Mesothelial cell of epicardium (in vitro differentiated cells): ENCODE data around the gene LCA5L. TPM values are rescaled to one million over a fixed set of nuclear protein-coding genes. Genes with fewer than 3 reads are reported as not detected.
A peak's percentile ranks its signal among the peaks of the same experiment; 100 is the strongest.

ENCODE experiments used
- DNase-seq, 2 experiments: peaks; one replicate each; pipeline ENCODE4 v3.0.0; 2021; ENCODE audit warnings: low spot score in 2 of 2; ENCODE audit not compliant: unreplicated experiment in 2 of 2
- H3K27ac Mint-ChIP-seq: 2 replicates; pipeline ENCODE4 v1.8.0; 2021; ENCODE audit warnings: mixed read lengths
- H3K27me3 Mint-ChIP-seq: 2 replicates; pipeline ENCODE4 v1.8.0; 2021; ENCODE audit warnings: low read depth, mixed read lengths
- H3K36me3 Mint-ChIP-seq: 2 replicates; pipeline ENCODE4 v1.8.0; 2021; ENCODE audit warnings: mixed read lengths
- H3K4me1 Mint-ChIP-seq: 2 replicates; pipeline ENCODE4 v1.8.0; 2021; ENCODE audit warnings: mixed read lengths
- H3K4me3 Mint-ChIP-seq: 2 replicates; pipeline ENCODE4 v1.8.0; 2021; ENCODE audit warnings: mild to moderate bottlenecking, moderate library complexity, mixed read lengths
- H3K9me3 Mint-ChIP-seq: 2 replicates; pipeline ENCODE4 v1.8.0; 2021; ENCODE audit warnings: mixed read lengths
- total RNA-seq: library from RNA; stranded (reverse); gene quantifications from 3 replicates; pipeline ENCODE4 v1.2.1, GENCODE V29; 2021
- TF ChIP-seq, protein P1 (sequence below): fragments of 200-600 bp; sonication (generic); IDR thresholded peaks from one replicate; pipeline ENCODE4 v1.5.0; 2021; ENCODE audit warnings: antibody characterized with exemption; ENCODE audit not compliant: unreplicated experiment

LCA5L gene
- total RNA-seq, 1 donor from 2014 or later: 1.6 TPM

DNA sequence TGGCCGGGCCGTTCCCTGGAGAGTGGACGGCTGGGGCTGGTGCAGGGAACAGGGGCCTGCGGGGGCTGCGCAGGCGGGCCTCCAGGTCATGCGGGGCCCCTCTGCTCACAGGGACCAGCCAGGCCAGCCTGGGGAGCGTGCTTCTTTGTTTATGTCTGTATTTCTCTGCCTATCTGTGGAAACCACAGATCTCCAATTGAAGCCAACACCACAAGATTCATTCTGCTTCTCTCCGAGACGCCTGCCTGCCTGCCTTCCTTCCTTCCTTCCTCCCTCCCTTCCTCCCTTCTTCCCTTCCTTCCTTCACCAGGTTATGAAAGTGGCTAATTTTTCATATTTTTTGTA lies 56.8 kb downstream of the LCA5L start:
- Mint-ChIP-seq H3K27me3 (no peaks in the 10 kb centered on the region), H3K4me3 (peak overlapping the region; percentile 76)

DNA sequence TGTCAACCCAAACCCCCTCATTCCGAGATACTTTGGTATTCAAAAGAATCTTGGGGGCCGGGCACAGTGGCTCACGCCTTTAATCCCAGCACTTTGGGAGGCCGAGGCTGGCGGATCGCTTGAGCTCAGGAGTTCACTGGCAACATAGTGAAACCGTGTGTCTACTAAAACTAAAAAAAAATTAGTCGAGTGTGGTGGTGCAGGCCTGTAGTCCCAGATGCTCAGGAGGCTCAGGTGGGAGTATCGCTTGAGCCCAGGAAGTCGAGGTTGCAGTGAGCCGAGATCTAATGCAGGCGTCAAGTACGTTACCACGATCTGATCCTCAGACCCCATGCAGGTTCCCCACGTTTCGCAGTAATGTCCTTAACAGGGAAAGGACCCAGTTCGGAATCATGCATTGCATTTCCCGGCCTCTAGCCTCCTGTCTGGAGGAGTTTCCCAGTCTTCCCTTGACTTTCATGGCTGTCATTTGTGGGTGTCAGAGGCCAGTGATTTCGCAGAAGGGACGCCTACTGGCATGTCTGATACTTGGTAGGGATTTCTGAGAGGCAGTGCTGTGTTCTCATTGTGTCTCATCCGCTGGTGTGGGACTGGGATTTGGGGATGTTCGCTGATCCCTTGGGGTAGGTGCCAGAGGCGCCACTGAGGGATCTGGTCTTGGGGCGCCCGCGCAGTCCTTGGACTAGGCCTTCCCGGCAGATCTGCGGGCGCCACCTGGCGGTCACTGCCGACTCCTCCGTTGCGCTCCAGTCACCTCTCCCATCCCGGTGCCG lies 57.4 kb downstream of the LCA5L start:
- TF ChIP-seq, protein P1, sequence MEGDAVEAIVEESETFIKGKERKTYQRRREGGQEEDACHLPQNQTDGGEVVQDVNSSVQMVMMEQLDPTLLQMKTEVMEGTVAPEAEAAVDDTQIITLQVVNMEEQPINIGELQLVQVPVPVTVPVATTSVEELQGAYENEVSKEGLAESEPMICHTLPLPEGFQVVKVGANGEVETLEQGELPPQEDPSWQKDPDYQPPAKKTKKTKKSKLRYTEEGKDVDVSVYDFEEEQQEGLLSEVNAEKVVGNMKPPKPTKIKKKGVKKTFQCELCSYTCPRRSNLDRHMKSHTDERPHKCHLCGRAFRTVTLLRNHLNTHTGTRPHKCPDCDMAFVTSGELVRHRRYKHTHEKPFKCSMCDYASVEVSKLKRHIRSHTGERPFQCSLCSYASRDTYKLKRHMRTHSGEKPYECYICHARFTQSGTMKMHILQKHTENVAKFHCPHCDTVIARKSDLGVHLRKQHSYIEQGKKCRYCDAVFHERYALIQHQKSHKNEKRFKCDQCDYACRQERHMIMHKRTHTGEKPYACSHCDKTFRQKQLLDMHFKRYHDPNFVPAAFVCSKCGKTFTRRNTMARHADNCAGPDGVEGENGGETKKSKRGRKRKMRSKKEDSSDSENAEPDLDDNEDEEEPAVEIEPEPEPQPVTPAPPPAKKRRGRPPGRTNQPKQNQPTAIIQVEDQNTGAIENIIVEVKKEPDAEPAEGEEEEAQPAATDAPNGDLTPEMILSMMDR: peak; percentile 93
- peaks cover 16% of the 10 kb centered on the region for H3K36me3 Mint-ChIP-seq
- peaks cover 19% of the 10 kb centered on the region for H3K4me1 Mint-ChIP-seq
- no peaks in the 10 kb centered on the region for H3K9me3 Mint-ChIP-seq
- H3K4me3 Mint-ChIP-seq: peak overlapping the region; percentile 76
- H3K27ac Mint-ChIP-seq: peak overlapping the region; percentile 94
- peak; percentile 85 to 96 for DNase-seq
- no peaks in the 10 kb centered on the region for H3K27me3 Mint-ChIP-seq

More for the DNA sequence above, 56.8 kb downstream of the LCA5L start:
- peaks cover 19% of the 10 kb centered on the region for H3K4me1 Mint-ChIP-seq
- H3K27ac Mint-ChIP-seq: no peak overlapping the region
- peaks cover 18% of the 10 kb centered on the region for H3K36me3 Mint-ChIP-seq
- DNase-seq: no peak
- TF ChIP-seq, protein P1: peak; percentile 63
- H3K9me3 Mint-ChIP-seq: no peaks in the 10 kb centered on the region

DNA sequence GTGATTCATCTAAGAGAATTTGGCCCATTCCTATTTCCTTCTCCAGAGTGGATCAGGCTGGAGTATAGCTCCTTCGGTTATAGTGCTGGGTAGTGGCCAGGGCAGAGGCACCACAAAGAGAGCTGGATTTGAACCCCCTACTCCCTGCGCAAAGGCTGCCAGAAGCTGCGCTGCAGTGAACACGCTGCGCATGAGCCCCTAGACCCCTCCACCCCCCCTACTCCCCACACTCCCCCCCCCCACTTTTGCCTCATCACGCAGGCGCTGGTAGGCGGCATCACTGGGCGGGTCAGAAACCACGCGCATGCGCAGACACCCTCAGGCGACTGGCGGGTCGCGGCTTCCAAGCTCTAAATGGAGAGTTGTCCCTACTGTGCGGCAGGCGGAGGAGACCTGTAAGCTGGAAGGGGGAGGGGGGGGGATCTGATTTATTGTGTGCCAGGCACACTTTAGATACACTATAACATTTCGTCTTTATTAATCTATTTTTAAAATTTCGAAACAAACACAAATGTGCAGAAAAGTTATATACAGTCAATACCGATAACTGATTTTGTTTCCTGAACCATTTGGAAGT lies 58.0 kb downstream of the LCA5L start:
- peak overlapping the region; percentile 76 for H3K4me3 Mint-ChIP-seq
- no peaks in the 10 kb centered on the region for H3K27me3 Mint-ChIP-seq
- TF ChIP-seq, protein P1: no peak
- peaks cover 10% of the 10 kb centered on the region for H3K36me3 Mint-ChIP-seq
- peak overlapping the region; percentile 94 for H3K27ac Mint-ChIP-seq
- DNase-seq: peak; percentile 93 to 97
- peaks cover 19% of the 10 kb centered on the region for H3K4me1 Mint-ChIP-seq
- H3K9me3 Mint-ChIP-seq: no peaks in the 10 kb centered on the region

DNA sequence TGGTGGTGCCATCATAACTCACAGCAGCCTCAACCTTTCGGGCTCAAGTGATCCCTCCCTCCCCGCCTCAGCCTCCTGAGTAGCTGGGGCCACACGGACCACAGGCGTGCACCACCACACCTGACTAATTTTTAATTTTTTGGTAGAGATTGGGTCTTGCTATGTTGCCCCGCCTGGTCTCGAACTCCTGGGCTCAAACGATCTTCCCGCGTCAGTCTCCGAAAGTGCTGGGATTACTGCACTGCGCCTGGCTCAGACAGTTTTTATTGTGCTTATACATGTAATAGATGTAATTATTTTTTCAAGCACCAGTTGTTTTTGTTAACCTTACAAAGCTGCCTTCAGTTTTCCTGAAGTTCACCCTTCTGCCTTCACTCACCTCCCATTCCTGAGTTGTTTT lies 58.7 kb downstream of the LCA5L start:
- Mint-ChIP-seq H3K27me3 (no peaks in the 10 kb centered on the region), H3K27ac (no peak overlapping the region), H3K36me3 (peaks cover 11% of the 10 kb centered on the region), H3K4me1 (peaks cover 22% of the 10 kb centered on the region), H3K4me3 (peak overlapping the region; percentile 76), H3K9me3 (no peaks in the 10 kb centered on the region)
- no peak for DNase-seq
- TF ChIP-seq, protein P1: no peak

DNA sequence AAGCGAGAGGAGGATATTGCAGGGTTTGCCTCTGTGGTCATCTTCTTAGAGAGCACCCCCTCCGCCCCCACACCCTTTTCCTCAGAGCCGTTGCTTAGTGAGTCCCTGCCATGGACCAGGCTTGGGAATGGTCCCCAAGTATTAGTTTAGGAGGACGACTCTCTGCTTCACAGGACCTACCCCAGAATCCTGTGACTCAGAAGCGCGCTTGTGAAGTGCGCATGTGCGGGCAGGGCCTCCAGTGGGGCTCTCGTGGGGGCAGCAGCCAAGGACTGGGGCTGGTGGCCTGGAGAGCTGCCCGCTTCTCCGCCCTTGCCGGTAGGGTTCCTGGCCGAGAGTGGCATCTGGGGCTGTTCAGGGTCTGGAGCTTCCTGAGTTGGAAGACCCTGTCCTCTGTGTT lies 59.4 kb downstream of the LCA5L start:
- H3K4me1 Mint-ChIP-seq: peaks cover 25% of the 10 kb centered on the region
- H3K4me3 Mint-ChIP-seq: no peak overlapping the region
- no peak for DNase-seq
- H3K27me3 Mint-ChIP-seq: no peaks in the 10 kb centered on the region
- H3K9me3 Mint-ChIP-seq: no peaks in the 10 kb centered on the region
- H3K36me3 Mint-ChIP-seq: peaks cover 6% of the 10 kb centered on the region
- TF ChIP-seq, protein P1: no peak
- no peak overlapping the region for H3K27ac Mint-ChIP-seq
